OCI-LY7 (cell line): ENCODE measurements around the gene NPM3. TPM values are rescaled to one million over a fixed set of nuclear protein-coding genes. Genes with fewer than 3 reads are reported as not detected.

Source experiments
- BruUV-seq: library from RNA; stranded (reverse); fragments of 400-500 nt; replicated peaks from 2 replicates; lab custom pipeline; 2021; lab: Mats Ljungman, UMichigan
- CTCF ChIA-PET: fragments of 300-600 bp; sonication (Branson Sonifier 250); formaldehyde crosslinking; loops from one replicate; lab custom pipeline; 2022; ENCODE audit warnings: antibody characterized with exemption; ENCODE audit not compliant: unreplicated experiment; lab: Charles Lee
- POLR2A ChIA-PET: fragments of 300-600 bp; sonication (Branson Sonifier 250); formaldehyde crosslinking; loops from one replicate; lab custom pipeline; 2022; ENCODE audit warnings: antibody characterized with exemption; lab: Charles Lee
- DNase-seq: peaks from one replicate; pipeline ENCODE4 v3.0.0-alpha.2; 2015; ENCODE audit warnings: low spot score
- H2AFZ ChIP-seq: fragments of 200-600 bp; sonication (generic), shearing (Covaris generic); 2 replicates; pipeline ENCODE4 v1.6.1; 2014; ENCODE audit warnings: mild to moderate bottlenecking, antibody characterized with exemption, low read length, moderate library complexity
- H3K27ac ChIP-seq: fragments of 200-600 bp; sonication (generic); 2 replicates; pipeline ENCODE4 v1.5.1; 2014; ENCODE audit warnings: mixed run types, low read depth, mild to moderate bottlenecking, moderate library complexity, low read length, inconsistent platforms; ENCODE audit not compliant: poor library complexity, severe bottlenecking
- H3K36me3 ChIP-seq: fragments of 200-600 bp; sonication (generic); 2 replicates; pipeline ENCODE4 v1.6.1; 2014; ENCODE audit warnings: mild to moderate bottlenecking, antibody characterized with exemption, low read length, moderate library complexity, mixed read lengths; ENCODE audit not compliant: insufficient read depth
- H3K4me1 ChIP-seq: fragments of 200-600 bp; sonication (generic); 2 replicates; pipeline ENCODE4 v1.5.1; 2014; ENCODE audit warnings: mild to moderate bottlenecking, low read length; ENCODE audit not compliant: insufficient read depth, poor library complexity, severe bottlenecking
- H3K4me2 ChIP-seq: fragments of 200-600 bp; sonication (generic); 2 replicates; pipeline ENCODE4 v1.6.1; 2014; ENCODE audit warnings: mild to moderate bottlenecking, low read length
- H3K4me3 ChIP-seq: fragments of 200-600 bp; sonication (generic); 2 replicates; pipeline ENCODE4 v1.5.1; 2014; ENCODE audit warnings: mild to moderate bottlenecking, low read depth, low read length; ENCODE audit not compliant: poor library complexity, severe bottlenecking
- H3K79me2 ChIP-seq: fragments of 200-600 bp; sonication (generic); 2 replicates; pipeline ENCODE4 v1.6.1; 2016; ENCODE audit warnings: low read depth, mild to moderate bottlenecking, low read length, moderate library complexity, mixed read lengths; ENCODE audit not compliant: insufficient read depth
- H3K9me2 ChIP-seq: fragments of 200-600 bp; sonication (generic); 2 replicates; pipeline ENCODE4 v1.6.1; 2016; ENCODE audit warnings: mild to moderate bottlenecking, low read length, mixed read lengths; ENCODE audit not compliant: insufficient read depth
- H3K9me3 ChIP-seq: fragments of 200-600 bp; sonication (generic); 2 replicates; pipeline ENCODE4 v1.6.1; 2014; ENCODE audit warnings: mild to moderate bottlenecking, mixed run types, low read length, mixed read lengths
- H4K20me1 ChIP-seq: fragments of 200-600 bp; sonication (generic); 2 replicates; pipeline ENCODE4 v1.6.1; 2014; ENCODE audit warnings: mild to moderate bottlenecking, antibody characterized with exemption, low read length, moderate library complexity, mixed read lengths; ENCODE audit not compliant: insufficient read depth
- CTCF ChIP-seq: fragments of 200-600 bp; sonication (generic); conservative IDR thresholded peaks from 2 replicates; pipeline ENCODE4 v1.5.1; 2014; ENCODE audit warnings: mild to moderate bottlenecking, antibody characterized with exemption, low read length, moderate library complexity, mixed read lengths
- EZH2phosphoT487 ChIP-seq: fragments of 200-600 bp; sonication (generic); IDR thresholded peaks from 2 replicates; pipeline ENCODE4 v1.6.1; 2018; ENCODE audit warnings: low read depth, borderline replicate concordance, mild to moderate bottlenecking, mixed run types, antibody characterized with exemption, low read length, moderate library complexity, mixed read lengths
- intact Hi-C: fragments of 100-400 bp; cut with micrococcal nuclease; formaldehyde crosslinking; loops from one replicate; pipeline ENCODE4 v1.10.0; 2022; ENCODE audit not compliant: unreplicated experiment
- total RNA-seq, 2 experiments: library from RNA; depleted of rRNA in 1 of 2; stranded (reverse); fragments of >200 nt in 1 of 2; shearing (Covaris generic) in 1 of 2; gene quantifications; 2 replicates each; pipeline ENCODE4 v1.2.3, GENCODE V29; 2014 to 2022

Gene NPM3
- total RNA-seq, 2 experiments from 2014 or later: 111 to 115 TPM

- no peaks in the 10 kb centered on the region for H3K9me3 ChIP-seq
- no peak overlapping the region for H3K4me2 ChIP-seq
These were observed 44.8 kb upstream of the NPM3 start for GRCh38 chr10:101827919-101828600.

GRCh38 chr10:101826852-101827434, 43.7 kb upstream of the NPM3 start:
- no TSS peak for BruUV-seq
- no peak overlapping the region for H2AFZ ChIP-seq
- no peak for DNase-seq
- intact Hi-C loops: no loop called here
- H3K4me1 ChIP-seq: peaks cover 27% of the 10 kb centered on the region
- H3K4me2 ChIP-seq: no peak overlapping the region
- no peaks in the 10 kb centered on the region for H3K9me3 ChIP-seq
- H4K20me1 ChIP-seq: no peaks in the 10 kb centered on the region
- ChIA-PET POLR2A (interaction anchor here (1.5 kb wide), 1 partner anchor 9 kb away, joined by 9 read pairs; the partner anchor contains the start of gene OGA), CTCF (interaction anchor here (0.7 kb wide), 1 partner anchor 201 kb away, joined by 3 read pairs; no protein-coding TSS in a partner anchor)
- no peaks in the 10 kb centered on the region for H3K36me3 ChIP-seq
- no peaks in the 10 kb centered on the region for H3K79me2 ChIP-seq
- H3K9me2 ChIP-seq: no peaks in the 10 kb centered on the region
- H3K4me3 ChIP-seq: no peak overlapping the region
- no peak overlapping the region for H3K27ac ChIP-seq
- TF ChIP-seq CTCF (no peak), EZH2phosphoT487 (no peak)

More at GRCh38 chr10:101827919-101828600, 44.8 kb upstream of the NPM3 start:
- Histone ChIP-seq H3K79me2 (no peaks in the 10 kb centered on the region), H3K4me3 (no peak overlapping the region), H3K4me1 (peaks cover 32% of the 10 kb centered on the region), H3K9me2 (no peaks in the 10 kb centered on the region), H3K27ac (no peak overlapping the region), H4K20me1 (no peaks in the 10 kb centered on the region), H3K36me3 (no peaks in the 10 kb centered on the region), H2AFZ (no peak overlapping the region)
- POLR2A ChIA-PET: interaction anchor here (1.5 kb wide), 1 partner anchor 10 kb away, joined by 9 read pairs; the partner anchor contains the start of gene OGA
- CTCF ChIA-PET: interaction anchor here (0.6 kb wide), 1 partner anchor 767 kb away, joined by 5 read pairs; no protein-coding TSS in a partner anchor
- DNase-seq: no peak
- TF ChIP-seq CTCF: no peak
- intact Hi-C loops: no loop called here
- BruUV-seq: no TSS peak

GRCh38 chr10:101824736-101825135, 41.5 kb upstream of the NPM3 start:
- H3K27ac ChIP-seq: no peak overlapping the region
- POLR2A ChIA-PET: interaction anchor here (0.5 kb wide), 1 partner anchor 275 kb away, joined by 5 read pairs; no protein-coding TSS in a partner anchor
- H3K9me2 ChIP-seq: no peaks in the 10 kb centered on the region
- no peaks in the 10 kb centered on the region for H4K20me1 ChIP-seq
- no peak overlapping the region for H2AFZ ChIP-seq
- no TSS peak for BruUV-seq
- DNase-seq: no peak
- intact Hi-C loops: no loop called here
- no peak overlapping the region for H3K4me2 ChIP-seq
- peaks cover 8% of the 10 kb centered on the region for H3K4me1 ChIP-seq
- no peak for TF ChIP-seq CTCF
- no peak for TF ChIP-seq EZH2phosphoT487
- no peaks in the 10 kb centered on the region for H3K9me3 ChIP-seq
- no peak overlapping the region for H3K4me3 ChIP-seq
- peaks cover 4% of the 10 kb centered on the region; the same call in 1 of the 2 replicates for H3K79me2 ChIP-seq
- CTCF ChIA-PET: no interaction called here
- no peaks in the 10 kb centered on the region for H3K36me3 ChIP-seq
